Activated CD8-positive, alpha-beta T cell treated with anti-CD3 and anti-CD28 coated beads for 36 hours (primary cell): ENCODE data around the gene CABLES2. TPM values are rescaled to one million over a fixed set of nuclear protein-coding genes. Genes with fewer than 3 reads are reported as not detected.

Source experiments
- ATAC-seq: fragments of 200-7000 bp; cut with Tn5 transposase; one replicate; pipeline ENCODE4 v1.10.0; 2021; ENCODE audit warnings: mild to moderate bottlenecking, moderate library complexity
- CTCF ChIA-PET: fragments of 350-600 bp; sonication (Branson Sonifier 250); formaldehyde crosslinking; loops from one replicate; lab custom pipeline; 2021; ENCODE audit warnings: antibody characterized with exemption; lab: Charles Lee
- POLR2A ChIA-PET: fragments of 350-600 bp; sonication (Branson Sonifier 250); formaldehyde crosslinking; loops from one replicate; lab custom pipeline; 2021; ENCODE audit warnings: antibody characterized with exemption; lab: Charles Lee
- DNase-seq: peaks from one replicate; pipeline ENCODE4 v3.0.0-alpha.2; 2020
- H3K27ac Mint-ChIP-seq: one replicate; pipeline ENCODE4 v1.8.0; 2021; ENCODE audit warnings: mild to moderate bottlenecking, mixed read lengths
- H3K27me3 Mint-ChIP-seq: one replicate; pipeline ENCODE4 v1.8.0; 2021; ENCODE audit warnings: mixed read lengths
- H3K36me3 Mint-ChIP-seq: one replicate; pipeline ENCODE4 v1.8.0; 2021; ENCODE audit warnings: low read depth, mixed read lengths
- H3K4me1 Mint-ChIP-seq: one replicate; pipeline ENCODE4 v1.8.0; 2021; ENCODE audit warnings: low read depth, mixed read lengths
- H3K4me3 Mint-ChIP-seq: one replicate; pipeline ENCODE4 v1.8.0; 2021; ENCODE audit warnings: mild to moderate bottlenecking, moderate library complexity, mixed read lengths
- H3K9me3 Mint-ChIP-seq: one replicate; pipeline ENCODE4 v1.8.0; 2021; ENCODE audit warnings: mixed read lengths
- CTCF ChIP-seq: fragments of 200-600 bp; IDR thresholded peaks from one replicate; pipeline ENCODE4 v1.8.0; 2022; ENCODE audit warnings: antibody characterized with exemption, mild to moderate bottlenecking
- intact Hi-C: fragments of 100-400 bp; cut with micrococcal nuclease; formaldehyde crosslinking; loops from one replicate; pipeline ENCODE4 v1.10.0; 2022
- total RNA-seq, 2 experiments: library from RNA; stranded (reverse); gene quantifications; one replicate each; pipeline ENCODE4 v1.2.3, GENCODE V29; 2021

Gene CABLES2
- total RNA-seq, 2 experiments from 2014 or later, result 3.2 to 4.5 TPM

DNA sequence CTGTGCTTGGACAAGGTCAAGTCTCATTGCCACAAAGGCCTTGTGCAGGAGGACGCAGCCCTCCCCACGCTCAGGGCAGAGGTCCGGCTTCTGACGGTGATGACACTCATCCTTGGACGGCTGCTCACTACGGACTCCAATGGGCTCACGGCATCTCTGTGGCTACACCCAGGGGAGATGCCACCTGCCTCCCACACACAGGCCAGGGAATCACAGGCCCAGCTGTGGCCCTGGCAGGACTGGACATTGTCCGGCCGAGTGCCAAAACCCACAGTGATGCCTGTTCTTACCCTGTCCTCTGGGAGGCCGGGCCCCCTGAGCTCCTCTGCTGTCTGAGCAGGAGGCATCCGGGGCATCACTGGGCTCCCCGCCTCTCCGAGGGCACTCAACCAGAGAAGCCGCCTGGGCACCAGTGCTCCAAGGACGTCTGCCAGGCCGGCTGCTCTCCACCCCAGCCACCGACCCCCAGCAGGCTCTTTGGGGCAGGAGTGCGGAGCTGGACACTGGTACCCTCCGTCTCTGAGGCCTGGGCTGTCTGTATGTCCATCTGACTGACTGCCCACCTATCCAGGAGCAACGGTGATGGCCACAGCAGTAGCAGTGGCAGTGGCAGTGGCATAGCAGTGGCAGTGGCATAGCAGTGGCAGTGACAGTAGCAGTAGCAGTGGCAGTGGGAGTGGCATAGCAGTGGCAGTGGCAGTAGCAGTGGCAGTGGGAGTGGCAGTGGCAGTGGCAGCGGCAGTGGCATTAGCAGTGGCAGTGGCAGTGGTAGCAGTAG lies 18.4 kb upstream of the CABLES2 start:
- intact Hi-C loops, result no loop called here
- TF ChIP-seq CTCF, result no peak
- no peaks in the 10 kb centered on the region for H3K36me3 Mint-ChIP-seq
- no peaks in the 10 kb centered on the region for H3K4me1 Mint-ChIP-seq
- H3K9me3 Mint-ChIP-seq, result no peaks in the 10 kb centered on the region
- DNase-seq (no peak), ATAC-seq (no peak)
- H3K4me3 Mint-ChIP-seq, result no peak overlapping the region
- H3K27me3 Mint-ChIP-seq, result no peaks in the 10 kb centered on the region
- H3K27ac Mint-ChIP-seq, result no peak overlapping the region
- POLR2A ChIA-PET, result no interaction called here
- CTCF ChIA-PET, result no interaction called here

GRCh38 chr20:62424249-62425107 lies 17.4 kb upstream of the CABLES2 start:
- H3K4me3 Mint-ChIP-seq, result no peak overlapping the region
- H3K27ac Mint-ChIP-seq, result no peak overlapping the region
- ChIA-PET POLR2A (no interaction called here), CTCF (no interaction called here)
- ATAC-seq, result no peak
- no peak for DNase-seq
- H3K4me1 Mint-ChIP-seq, result no peaks in the 10 kb centered on the region
- intact Hi-C loops, result no loop called here
- H3K9me3 Mint-ChIP-seq, result no peaks in the 10 kb centered on the region
- H3K27me3 Mint-ChIP-seq, result no peaks in the 10 kb centered on the region
- no peak for TF ChIP-seq CTCF
- H3K36me3 Mint-ChIP-seq, result no peaks in the 10 kb centered on the region

GRCh38 chr20:62423326-62423706 lies 16.2 kb upstream of the CABLES2 start:
- DNase-seq, result no peak
- H3K36me3 Mint-ChIP-seq, result no peaks in the 10 kb centered on the region
- no peaks in the 10 kb centered on the region for H3K9me3 Mint-ChIP-seq
- H3K27ac Mint-ChIP-seq, result no peak overlapping the region
- ChIA-PET CTCF (no interaction called here), POLR2A (no interaction called here)
- TF ChIP-seq CTCF, result no peak
- no peak for ATAC-seq
- no peak overlapping the region for H3K4me3 Mint-ChIP-seq
- intact Hi-C loops, result no loop called here
- H3K27me3 Mint-ChIP-seq, result no peaks in the 10 kb centered on the region
- no peaks in the 10 kb centered on the region for H3K4me1 Mint-ChIP-seq

DNA sequence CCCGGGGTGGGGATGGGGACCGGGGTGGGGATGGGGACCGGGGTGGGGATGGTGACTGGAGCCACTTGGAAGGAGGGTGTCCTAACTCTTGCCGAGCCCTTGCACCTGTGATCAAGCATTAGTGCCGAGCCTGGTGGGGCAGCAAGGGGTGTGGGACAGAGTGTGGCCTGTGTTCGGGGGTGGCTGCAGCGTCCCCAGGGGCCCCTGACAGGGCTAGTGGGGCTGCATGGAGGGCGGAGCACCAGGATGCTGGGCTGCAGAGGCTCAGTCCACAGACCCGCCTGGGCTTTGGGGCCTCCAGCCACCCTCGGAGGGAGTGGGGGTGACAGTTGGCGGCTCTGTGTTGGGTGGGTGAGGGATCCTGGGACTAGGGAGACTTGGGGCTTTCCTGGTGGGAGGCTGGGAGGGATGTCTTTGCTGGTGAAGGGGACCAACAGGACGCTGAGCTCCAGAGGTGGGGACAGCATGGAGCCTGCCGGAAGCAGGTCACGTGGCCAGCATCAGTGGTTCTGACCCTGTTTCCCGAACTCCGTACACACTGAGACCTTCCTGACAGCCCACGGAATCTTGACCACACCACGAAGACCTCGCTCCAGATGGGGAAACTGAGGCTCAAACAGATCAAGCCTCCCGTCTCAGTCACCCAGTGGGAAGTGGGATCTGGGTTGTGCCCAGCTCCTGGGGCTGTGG lies 15.7 kb upstream of the CABLES2 start:
- Mint-ChIP-seq H3K27me3 (no peaks in the 10 kb centered on the region), H3K36me3 (no peaks in the 10 kb centered on the region), H3K4me1 (no peaks in the 10 kb centered on the region), H3K9me3 (no peaks in the 10 kb centered on the region), H3K4me3 (no peak overlapping the region), H3K27ac (no peak overlapping the region)
- CTCF ChIA-PET, result no interaction called here
- POLR2A ChIA-PET, result no interaction called here
- DNase-seq, result no peak
- no peak for ATAC-seq
- intact Hi-C loops, result no loop called here
- no peak for TF ChIP-seq CTCF

- DNase-seq (no peak), ATAC-seq (no peak)
- TF ChIP-seq CTCF, result no peak
- H3K36me3 Mint-ChIP-seq, result no peaks in the 10 kb centered on the region
- intact Hi-C loops, result no loop called here
- no peaks in the 10 kb centered on the region for H3K27me3 Mint-ChIP-seq
- POLR2A ChIA-PET, result no interaction called here
- no peaks in the 10 kb centered on the region for H3K4me1 Mint-ChIP-seq
- H3K27ac Mint-ChIP-seq, result no peak overlapping the region
- no peak overlapping the region for H3K4me3 Mint-ChIP-seq
- H3K9me3 Mint-ChIP-seq, result no peaks in the 10 kb centered on the region
- CTCF ChIA-PET, result no interaction called here
Observed at GRCh38 chr20:62421716-62421990, 14.6 kb upstream of the CABLES2 start.
